K562 (cell line): ENCODE results near the gene SLC4A2. TPM values are rescaled to one million over a fixed set of nuclear protein-coding genes. Genes with fewer than 3 reads are reported as not detected.
A peak's percentile ranks its signal among the peaks of the same experiment; 100 is the strongest.

Source experiments
- ATAC-seq: fragments of 200-7000 bp; cut with Tn5 transposase; 3 replicates; pipeline ENCODE4 v1.9.1; 2020; ENCODE audit warnings: moderate library complexity
- BruUV-seq: library from RNA; stranded (reverse); fragments of 400-500 nt; replicated peaks from 2 replicates; lab custom pipeline; 2021; lab: Mats Ljungman, UMichigan
- CTCF ChIA-PET: fragments of 300-600 bp; formaldehyde crosslinking; extraction: SDS; loops from one replicate; lab custom pipeline; 2021; ENCODE audit warnings: low intra/inter-chr PET ratio; lab: Yijun Ruan, JAX
- POLR2A ChIA-PET: fragments of 300-600, 350-650 bp; sonication (Branson Sonifier 250); formaldehyde crosslinking; extraction: SDS; loops from one replicate; lab custom pipeline; 2021; ENCODE audit warnings: antibody characterized with exemption, inconsistent platforms; lab: Yijun Ruan, JAX
- DNase-seq, 4 experiments: peaks; one replicate each; pipeline versions ENCODE4 v3.0.0 to v3.0.0-alpha.2; 2011 to 2018; ENCODE audit warnings: low spot score in 3 of 4, mixed read lengths in 3 of 4; ENCODE audit errors: extremely low read depth in 1 of 4
- FAIRE-seq: peaks from 2 replicates; lab custom pipeline; 2011; peaks lifted over from hg19 to GRCh38; lab: Jason Lieb, UNC
- H2AFZ ChIP-seq: 2 replicates; pipeline ENCODE4 v1.6.0; 2011; ENCODE audit warnings: low read depth, low read length, control low read depth, inconsistent platforms
- H3K27ac ChIP-seq: fragments of 200-600 bp; 3 replicates; pipeline ENCODE4 v1.8.0; 2011; ENCODE audit warnings: low read depth, mild to moderate bottlenecking, control low read depth, inconsistent platforms, low read length, moderate library complexity, mixed read lengths; ENCODE audit errors: extremely low read depth
- H3K27me3 ChIP-seq, 2 experiments: fragments of 300-600 bp in 1 of 2; 2 replicates in 1 of 2; 3 replicates in 1 of 2; pipeline versions ENCODE4 v1.6.0 to v1.8.0; 2011; ENCODE audit warnings: inconsistent platforms in 2 of 2, low read length in 2 of 2, mild to moderate bottlenecking in 1 of 2, mixed read lengths in 1 of 2, moderate library complexity in 1 of 2; ENCODE audit not compliant: control insufficient read depth in 2 of 2, insufficient read depth in 2 of 2
- H3K36me3 ChIP-seq: fragments of 300-600 bp; 3 replicates; pipeline ENCODE4 v1.8.0; 2011; ENCODE audit warnings: mild to moderate bottlenecking, low read length, inconsistent platforms; ENCODE audit not compliant: control insufficient read depth, insufficient read depth
- H3K4me1 ChIP-seq, 2 experiments: fragments of 200-600 bp in 1 of 2; replicated peaks in 1 of 2; 2 replicates in 1 of 2; 3 replicates in 1 of 2; pipeline versions ENCODE4 v1.5.1 to v1.8.0; 2011; ENCODE audit warnings: inconsistent platforms in 2 of 2, low read length in 2 of 2, mild to moderate bottlenecking in 1 of 2, mixed read lengths in 1 of 2, moderate library complexity in 1 of 2; ENCODE audit not compliant: control insufficient read depth in 2 of 2, insufficient read depth in 2 of 2
- H3K4me2 ChIP-seq: 2 replicates; pipeline ENCODE4 v1.6.1; 2011; ENCODE audit warnings: low read length, control low read depth, inconsistent platforms, mixed read lengths; ENCODE audit not compliant: insufficient read depth
- H3K4me3 ChIP-seq: fragments of 200-600 bp; sonication (generic), shearing (Covaris generic); 2 replicates; pipeline ENCODE4 v1.5.1; 2016; ENCODE audit warnings: control low read depth, inconsistent platforms
- H3K79me2 ChIP-seq: fragments of 200-600 bp; 3 replicates; pipeline ENCODE4 v1.8.0; 2011; ENCODE audit warnings: low read length, inconsistent platforms; ENCODE audit not compliant: control insufficient read depth, insufficient read depth
- H3K9ac ChIP-seq, 2 experiments: 2 replicates each; pipeline versions ENCODE4 v1.6.0 to v1.6.1; 2011; ENCODE audit warnings: low read depth in 2 of 2, low read length in 2 of 2, control low read depth in 1 of 2, inconsistent platforms in 1 of 2, mild to moderate bottlenecking in 1 of 2, mixed read lengths in 1 of 2; ENCODE audit not compliant: insufficient read depth in 1 of 2
- H3K9me1 ChIP-seq: one replicate; pipeline ENCODE4 v1.6.0; 2011; ENCODE audit warnings: inconsistent platforms, mild to moderate bottlenecking, low read length, moderate library complexity; ENCODE audit not compliant: control insufficient read depth, insufficient read depth
- H3K9me3 ChIP-seq: replicated peaks from 2 replicates; pipeline ENCODE4 v1.5.1; 2011; ENCODE audit warnings: low read depth, low read length, inconsistent platforms; ENCODE audit not compliant: control insufficient read depth, insufficient read depth
- H4K20me1 ChIP-seq: replicated peaks from 2 replicates; pipeline ENCODE4 v1.6.1; 2011; ENCODE audit warnings: low read length, inconsistent platforms, mixed read lengths; ENCODE audit not compliant: control insufficient read depth, insufficient read depth
- CHD2 ChIP-seq: IDR thresholded peaks from 2 replicates; pipeline ENCODE4 v1.6.1; 2011; ENCODE audit warnings: low read depth, low read length
- ETV1 ChIP-seq: fragments of 450-650 bp; conservative IDR thresholded peaks from 2 replicates; pipeline ENCODE4 v1.6.1; 2016; ENCODE audit warnings: missing genetic modification characterization, control low read depth, low read depth, missing compliant biosample characterization
- GTF2F1 ChIP-seq: IDR thresholded peaks from 2 replicates; pipeline ENCODE4 v1.6.1; 2011; ENCODE audit warnings: low read depth, low read length, improper control_type of control experiment
- NFIC ChIP-seq: fragments of 450-650 bp; IDR thresholded peaks from 2 replicates; pipeline ENCODE4 v1.6.1; 2017; ENCODE audit warnings: mild to moderate bottlenecking, inconsistent platforms
- PCBP2 ChIP-seq: fragments of 200-400 bp; formaldehyde crosslinking; IDR thresholded peaks from 2 replicates; pipeline ENCODE4 v1.6.1; 2018; ENCODE audit warnings: low read length, low read depth, mild to moderate bottlenecking, moderate library complexity; ENCODE audit not compliant: poor library complexity, severe bottlenecking
- ZBTB7A ChIP-seq: IDR thresholded peaks from 2 replicates; pipeline ENCODE4 v1.6.1; 2011; ENCODE audit warnings: low read depth, mild to moderate bottlenecking, low read length, moderate library complexity, borderline replicate concordance; ENCODE audit not compliant: control insufficient read depth
- ZNF584 ChIP-seq: fragments of 200-800 bp; sonication (Bioruptor generic); IDR thresholded peaks from 2 replicates; pipeline ENCODE4 v1.6.1; 2016; ENCODE audit warnings: low read depth, mild to moderate bottlenecking, missing genetic modification characterization, missing compliant biosample characterization
- WGBS: fragments of 100-300 bp; shearing (Covaris generic); methylation state at CpG from one replicate; pipeline ENCODE4 v1.1.6; 2016; ENCODE audit warnings: low coverage, mixed read lengths; ENCODE audit not compliant: insufficient coverage; ENCODE audit errors: missing lambda C conversion rate; 5-methylcytosine and 5-hydroxymethylcytosine counted together
- in situ Hi-C: fragments of 300-500 bp; cut with MboI; formaldehyde crosslinking; loops from 4 replicates; pipeline ENCODE4 v1.15.0; 2018; ENCODE audit warnings: inconsistent platforms, mixed read lengths
- intact Hi-C: fragments of 100-400 bp; cut with micrococcal nuclease; formaldehyde crosslinking; loops from 2 replicates; pipeline ENCODE4 v1.14.2; 2022
- polyA plus RNA-seq, 8 experiments: library from polyadenylated mRNA; depleted of rRNA in 4 of 8; stranded (reverse) in 5 of 8; unstranded in 3 of 8; fragments of >200 nt; fragmentation: Nextera tagmentation in 2 of 8; fragmentation: Illumina TruSeq in 1 of 8; extraction: Ambion mirVana in 2 of 8; extraction: Trizol in 1 of 8; gene quantifications; 2 replicates each; pipeline versions ENCODE4 v1.2.1 to v1.2.3, GENCODE V29; 2011 to 2014; ENCODE audit warnings: inconsistent platforms in 1 of 8, missing spikeins in 1 of 8
- total RNA-seq, 7 experiments: library from RNA; depleted of rRNA in 6 of 7; stranded (reverse); fragments of >200 nt in 6 of 7; fragmentation: Illumina TruSeq in 2 of 7; extraction: Trizol in 2 of 7; gene quantifications; 2 replicates each; pipeline versions ENCODE4 v1.2.1 to v1.2.3, GENCODE V29; 2011 to 2021; ENCODE audit warnings: low replicate concordance in 1 of 7
- TF ChIP-seq, protein P1 (sequence below), 2 experiments: fragments of 450-650 bp; formaldehyde crosslinking in 1 of 2; IDR thresholded peaks; 2 replicates each; pipeline versions ENCODE4 v1.4.0 to v1.6.1; 2014 to 2020; ENCODE audit warnings: mild to moderate bottlenecking in 2 of 2, borderline replicate concordance in 1 of 2, low read depth in 1 of 2

Gene SLC4A2
- total and polyA plus RNA-seq, 9 of the 15 experiments (the other 6 are each of a cell fraction or from before 2014, with no cell fraction given): 11.4 to 375 (median 130) TPM

DNA sequence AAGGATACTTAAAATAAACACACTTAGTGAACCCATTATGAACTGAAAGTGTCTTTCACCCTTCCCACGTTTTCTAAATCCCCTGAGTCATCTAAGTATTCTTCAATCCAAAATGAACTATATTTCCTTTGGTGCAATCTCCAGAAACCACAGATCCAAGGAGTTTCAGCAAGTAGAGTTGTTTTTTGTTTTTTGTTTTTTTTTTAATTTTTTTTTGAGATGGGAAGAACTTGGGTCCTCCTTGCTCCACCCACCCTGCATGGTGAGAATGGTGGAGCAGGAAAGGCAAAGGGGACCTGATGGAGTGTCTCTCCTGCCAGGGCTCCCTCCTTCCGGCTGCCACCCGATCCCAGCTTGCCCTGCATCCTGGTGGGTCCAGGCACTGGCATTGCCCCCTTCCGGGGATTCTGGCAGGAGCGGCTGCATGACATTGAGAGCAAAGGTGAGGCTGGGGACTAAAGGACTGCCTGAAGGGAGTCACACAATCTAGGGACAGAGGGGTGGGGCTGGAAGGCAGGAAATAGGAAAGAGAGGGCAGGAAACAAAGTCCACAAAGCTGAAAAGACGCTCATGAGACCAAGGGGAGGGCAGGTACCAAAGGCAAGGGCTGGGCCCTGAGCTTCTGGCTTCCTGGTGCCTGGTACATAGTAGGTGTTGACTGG, 47.2 kb upstream of the SLC4A2 start (continued):
- TF ChIP-seq PCBP2: no peak

DNA sequence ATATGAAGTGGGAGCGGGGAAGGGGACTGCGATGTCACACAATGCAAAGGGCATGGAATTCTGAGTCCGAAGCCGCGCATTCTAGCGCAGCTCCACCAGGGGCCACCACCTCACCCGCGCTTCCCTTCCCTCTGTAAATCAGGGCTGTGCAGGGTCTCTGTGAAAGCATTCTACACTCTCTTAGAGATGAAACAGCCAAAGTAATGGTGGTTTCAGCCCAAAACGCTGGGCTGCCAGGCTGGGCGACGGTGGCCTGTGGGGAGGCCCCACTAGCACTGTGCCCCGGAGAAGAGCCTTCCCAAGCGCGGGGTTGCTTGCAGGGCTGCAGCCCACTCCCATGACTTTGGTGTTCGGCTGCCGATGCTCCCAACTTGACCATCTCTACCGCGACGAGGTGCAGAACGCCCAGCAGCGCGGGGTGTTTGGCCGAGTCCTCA, 46.5 kb upstream of the SLC4A2 start:
- intact Hi-C loops (loop anchor here (10.0 kb wide), 1 partner anchor 162 kb away; no protein-coding TSS in a partner anchor), in situ Hi-C loops (no loop called here)
- no peaks in the 10 kb centered on the region for H4K20me1 ChIP-seq
- peak overlapping the region; percentile 56; the same call in 2 of the 3 replicates for H3K27ac ChIP-seq
- WGBS: 79% methylated on average over 23 of the region's 23 CpGs
- DNase-seq (peak; percentile 46 to 72 (median 62)), FAIRE-seq (peak; percentile 57), ATAC-seq (no peak)
- H3K9ac ChIP-seq: peak overlapping the region; percentile 40 to 77; a peak in 3 of 4 replicates
- ChIA-PET CTCF (interaction anchor here (1.4 to 1.6 kb wide), 2 partner anchors 8 to 98 kb away, joined by 4 to 5 read pairs; no protein-coding TSS in a partner anchor), POLR2A (interaction anchor here (0.6 to 8.4 kb wide), 5 partner anchors 11 to 215 kb away, joined by 3 to 146 read pairs (median 3); partner anchors contain the start of genes ABCB8 and ATG9B)
- H3K27me3 ChIP-seq: no peaks in the 10 kb centered on the region; a peak in 1 of 5 replicates
- H3K4me3 ChIP-seq: no peak overlapping the region; the same call in 1 of the 2 replicates
- H3K4me1 ChIP-seq: peaks cover 40 to 84% of the 10 kb centered on the region in 2 experiments
- peaks cover 45% of the 10 kb centered on the region for H3K79me2 ChIP-seq
- H3K36me3 ChIP-seq: peaks cover 40% of the 10 kb centered on the region; the same call in 2 of the 3 replicates
- H3K4me2 ChIP-seq: peak overlapping the region; percentile 69
- no peaks in the 10 kb centered on the region for H3K9me1 ChIP-seq
- H3K9me3 ChIP-seq: no peaks in the 10 kb centered on the region
- no peak overlapping the region for H2AFZ ChIP-seq
- no TSS peak for BruUV-seq
- TF ChIP-seq ETV1 (no peak), ZNF584 (no peak), CHD2 (0 out of 2 replicates have a peak, but pooled peaks have one; percentile 5), NFIC (0 out of 2 replicates have a peak, but pooled peaks have one; percentile 5), GTF2F1 (no peak), ZBTB7A (peak; percentile 32; the same call in 1 of the 2 replicates)
- TF ChIP-seq, protein P1, sequence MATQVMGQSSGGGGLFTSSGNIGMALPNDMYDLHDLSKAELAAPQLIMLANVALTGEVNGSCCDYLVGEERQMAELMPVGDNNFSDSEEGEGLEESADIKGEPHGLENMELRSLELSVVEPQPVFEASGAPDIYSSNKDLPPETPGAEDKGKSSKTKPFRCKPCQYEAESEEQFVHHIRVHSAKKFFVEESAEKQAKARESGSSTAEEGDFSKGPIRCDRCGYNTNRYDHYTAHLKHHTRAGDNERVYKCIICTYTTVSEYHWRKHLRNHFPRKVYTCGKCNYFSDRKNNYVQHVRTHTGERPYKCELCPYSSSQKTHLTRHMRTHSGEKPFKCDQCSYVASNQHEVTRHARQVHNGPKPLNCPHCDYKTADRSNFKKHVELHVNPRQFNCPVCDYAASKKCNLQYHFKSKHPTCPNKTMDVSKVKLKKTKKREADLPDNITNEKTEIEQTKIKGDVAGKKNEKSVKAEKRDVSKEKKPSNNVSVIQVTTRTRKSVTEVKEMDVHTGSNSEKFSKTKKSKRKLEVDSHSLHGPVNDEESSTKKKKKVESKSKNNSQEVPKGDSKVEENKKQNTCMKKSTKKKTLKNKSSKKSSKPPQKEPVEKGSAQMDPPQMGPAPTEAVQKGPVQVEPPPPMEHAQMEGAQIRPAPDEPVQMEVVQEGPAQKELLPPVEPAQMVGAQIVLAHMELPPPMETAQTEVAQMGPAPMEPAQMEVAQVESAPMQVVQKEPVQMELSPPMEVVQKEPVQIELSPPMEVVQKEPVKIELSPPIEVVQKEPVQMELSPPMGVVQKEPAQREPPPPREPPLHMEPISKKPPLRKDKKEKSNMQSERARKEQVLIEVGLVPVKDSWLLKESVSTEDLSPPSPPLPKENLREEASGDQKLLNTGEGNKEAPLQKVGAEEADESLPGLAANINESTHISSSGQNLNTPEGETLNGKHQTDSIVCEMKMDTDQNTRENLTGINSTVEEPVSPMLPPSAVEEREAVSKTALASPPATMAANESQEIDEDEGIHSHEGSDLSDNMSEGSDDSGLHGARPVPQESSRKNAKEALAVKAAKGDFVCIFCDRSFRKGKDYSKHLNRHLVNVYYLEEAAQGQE (IDR thresholded peaks at IDR 0.05; ENCODE audit: borderline replicate concordance): peak; percentile 66; the same call in 1 of the 2 replicates
- TF ChIP-seq, protein P1 (CRISPR knock-in tag; IDR thresholded peaks at IDR 0.05; ENCODE audit: low read depth): no peak
